GM23248 (cell line): ENCODE measurements around the gene CPNE7.

Source experiments
- EZH2 ChIP-seq: fragments of 200-600 bp; sonication (generic); IDR thresholded peaks from 2 replicates; pipeline ENCODE4 v1.6.1; 2018; ENCODE audit warnings: antibody characterized with exemption, mild to moderate bottlenecking; ENCODE audit not compliant: insufficient read depth, poor library complexity, severe bottlenecking
- EZH2phosphoT487 ChIP-seq: fragments of 200-600 bp; sonication (generic); IDR thresholded peaks from 2 replicates; pipeline ENCODE4 v1.6.1; 2018; ENCODE audit warnings: antibody characterized with exemption, moderate library complexity, mild to moderate bottlenecking, low read depth; ENCODE audit not compliant: insufficient read depth

- TF ChIP-seq EZH2 (no peak), EZH2phosphoT487 (no peak)
Observed at GRCh38 chr16:89572073-89572484, 3.5 kb upstream of the CPNE7 start.
